HepG2 (cell line): ENCODE results near the gene TSEN54. TPM values are rescaled to one million over a fixed set of nuclear protein-coding genes. Genes with fewer than 3 reads are reported as not detected.

Experiments
- ATF7 ChIP-seq, 2 experiments: fragments of 450-650 bp in 1 of 2; sonication (generic) in 1 of 2; formaldehyde crosslinking in 1 of 2; IDR thresholded peaks; 2 replicates each; pipeline versions ENCODE4 v1.4.0 to v1.6.1; 2016 to 2020; ENCODE audit warnings: antibody characterized with exemption in 1 of 2, mild to moderate bottlenecking in 1 of 2, missing genetic modification reagents in 1 of 2
- CREB1 ChIP-seq, 2 experiments: fragments of 450-650 bp in 1 of 2; IDR thresholded peaks; 2 replicates each; pipeline ENCODE4 v1.6.1; 2016 to 2017; ENCODE audit warnings: control low read depth in 1 of 2, mild to moderate bottlenecking in 1 of 2, missing compliant biosample characterization in 1 of 2, missing genetic modification characterization in 1 of 2
- HNRNPL ChIP-seq: fragments of 200-400 bp; formaldehyde crosslinking; IDR thresholded peaks from 2 replicates; pipeline ENCODE4 v1.6.1; 2017; ENCODE audit warnings: mild to moderate bottlenecking, low read depth, low read length
- IRF1 ChIP-seq: sonication (generic); formaldehyde crosslinking; IDR thresholded peaks from 2 replicates; pipeline ENCODE4 v1.4.0; 2020; ENCODE audit warnings: low read depth, mild to moderate bottlenecking, missing genetic modification reagents
- JUND ChIP-seq: sonication (generic); formaldehyde crosslinking; IDR thresholded peaks from 2 replicates; pipeline ENCODE4 v1.8.0; 2022; ENCODE audit warnings: mild to moderate bottlenecking, missing genetic modification reagents
- MIER2 ChIP-seq: IDR thresholded peaks from 2 replicates; pipeline ENCODE4 v1.6.1; 2016; ENCODE audit warnings: missing biosample characterization, missing genetic modification reagents
- NCOA5 ChIP-seq: sonication (generic); formaldehyde crosslinking; IDR thresholded peaks from 2 replicates; pipeline ENCODE4 v1.4.0; 2020; ENCODE audit warnings: missing genetic modification reagents
- PHF5A ChIP-seq: IDR thresholded peaks from one replicate; pipeline ENCODE4 v1.6.1; 2018; ENCODE audit warnings: low read depth, missing genetic modification reagents; ENCODE audit not compliant: unreplicated experiment
- SMYD3 ChIP-seq: sonication (generic); formaldehyde crosslinking; IDR thresholded peaks from 2 replicates; pipeline ENCODE4 v1.8.1; 2023; ENCODE audit warnings: mild to moderate bottlenecking, missing genetic modification reagents
- SP4 ChIP-seq: sonication (generic); formaldehyde crosslinking; IDR thresholded peaks from 2 replicates; pipeline ENCODE4 v1.8.1; 2023; ENCODE audit warnings: mild to moderate bottlenecking, missing genetic modification reagents
- ZNF530 ChIP-seq: sonication (generic); formaldehyde crosslinking; IDR thresholded peaks from 2 replicates; pipeline ENCODE4 v1.5.0; 2020; ENCODE audit warnings: low read depth, mild to moderate bottlenecking, missing genetic modification reagents
- ZNF556 ChIP-seq: sonication (generic); formaldehyde crosslinking; IDR thresholded peaks from 2 replicates; pipeline ENCODE4 v1.4.0; 2020; ENCODE audit warnings: mild to moderate bottlenecking, missing genetic modification reagents, borderline replicate concordance
- ZNF652 ChIP-seq: IDR thresholded peaks from 2 replicates; pipeline ENCODE4 v1.6.1; 2016; ENCODE audit warnings: low read depth, borderline replicate concordance
- ZNF7 ChIP-seq: IDR thresholded peaks from 2 replicates; pipeline ENCODE4 v1.6.1; 2016; ENCODE audit warnings: missing biosample characterization, missing genetic modification reagents
- ZNF709 ChIP-seq: sonication (generic); formaldehyde crosslinking; IDR thresholded peaks from 2 replicates; pipeline ENCODE4 v1.5.0; 2020; ENCODE audit warnings: mild to moderate bottlenecking, missing genetic modification reagents
- ZNF746 ChIP-seq: sonication (generic); formaldehyde crosslinking; IDR thresholded peaks from 2 replicates; pipeline ENCODE4 v1.8.0; 2022; ENCODE audit warnings: mild to moderate bottlenecking, missing genetic modification reagents
- polyA plus RNA-seq, 8 experiments: library from polyadenylated mRNA; depleted of rRNA in 3 of 8; stranded (reverse) in 7 of 8; unstranded in 1 of 8; fragments of >200 nt; fragmentation: Illumina TruSeq in 4 of 8; extraction: Trizol in 4 of 8; gene quantifications; 2 replicates each; pipeline versions ENCODE4 v1.2.1 to v1.2.3, GENCODE V29; 2011 to 2016; ENCODE audit warnings: low read depth in 4 of 8, missing spikeins in 1 of 8, mixed read lengths in 1 of 8; ENCODE audit not compliant: insufficient read depth in 1 of 8
- total RNA-seq, 5 experiments: library from RNA; depleted of rRNA; stranded (reverse); fragments of >200 nt; fragmentation: Illumina TruSeq; extraction: Trizol; gene quantifications; 2 replicates each; pipeline ENCODE4 v1.2.3, GENCODE V29; 2016; ENCODE audit warnings: low read depth in 1 of 5
- TF ChIP-seq, protein P1 (sequence below): sonication (generic); formaldehyde crosslinking; IDR thresholded peaks from 2 replicates; pipeline ENCODE4 v1.4.0; 2020; ENCODE audit warnings: mild to moderate bottlenecking, missing genetic modification reagents
- TF ChIP-seq, protein P2 (sequence below): sonication (generic); formaldehyde crosslinking; IDR thresholded peaks from 2 replicates; pipeline ENCODE4 v1.5.0; 2020; ENCODE audit warnings: mild to moderate bottlenecking, missing genetic modification reagents, borderline replicate concordance
- TF ChIP-seq, protein P3 (sequence below): sonication (generic); formaldehyde crosslinking; IDR thresholded peaks from 2 replicates; pipeline ENCODE4 v1.4.0; 2020; ENCODE audit warnings: missing genetic modification reagents, borderline replicate concordance
- TF ChIP-seq, protein P4 (sequence below): sonication (generic); formaldehyde crosslinking; IDR thresholded peaks from 2 replicates; pipeline ENCODE4 v1.5.0; 2020; ENCODE audit warnings: mild to moderate bottlenecking, missing genetic modification reagents, moderate library complexity

The TSEN54 gene
- total and polyA plus RNA-seq, 2 of the 13 experiments (the other 11 are each of a cell fraction or from before 2014, with no cell fraction given) = 62.9 to 63.3 TPM

DNA sequence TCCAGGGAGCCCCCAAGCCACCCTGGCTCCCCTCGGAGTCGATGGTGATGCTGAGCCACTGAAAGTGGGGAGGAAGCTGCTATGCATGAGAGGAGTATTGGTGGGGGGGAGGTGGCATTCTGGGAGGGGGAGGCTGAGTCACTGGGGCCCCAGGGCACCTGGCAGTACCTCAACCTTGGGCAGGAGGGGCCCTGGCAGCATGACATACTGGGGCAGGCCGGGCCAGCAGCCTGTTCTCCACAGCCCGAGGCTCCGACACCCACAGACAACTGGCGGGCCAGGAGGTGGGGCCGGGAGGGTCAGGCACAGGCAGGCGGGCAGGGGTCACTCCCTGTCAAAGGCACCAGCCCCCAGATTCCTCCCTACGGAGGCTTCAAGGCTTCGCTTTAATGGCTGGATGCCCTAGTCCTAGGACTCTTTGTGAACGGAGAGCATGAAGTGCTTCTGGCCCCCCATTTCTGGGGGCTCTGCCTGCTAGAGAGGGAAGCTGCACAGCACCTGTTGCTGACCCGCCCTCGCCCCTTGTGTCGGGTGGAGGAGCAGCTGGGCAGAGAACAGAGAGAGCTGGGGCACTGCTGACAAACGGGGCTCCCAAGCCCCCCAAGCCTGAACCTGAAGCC is 1.9 kb upstream of the TSEN54 start (continued):
- TF ChIP-seq, protein P1, sequence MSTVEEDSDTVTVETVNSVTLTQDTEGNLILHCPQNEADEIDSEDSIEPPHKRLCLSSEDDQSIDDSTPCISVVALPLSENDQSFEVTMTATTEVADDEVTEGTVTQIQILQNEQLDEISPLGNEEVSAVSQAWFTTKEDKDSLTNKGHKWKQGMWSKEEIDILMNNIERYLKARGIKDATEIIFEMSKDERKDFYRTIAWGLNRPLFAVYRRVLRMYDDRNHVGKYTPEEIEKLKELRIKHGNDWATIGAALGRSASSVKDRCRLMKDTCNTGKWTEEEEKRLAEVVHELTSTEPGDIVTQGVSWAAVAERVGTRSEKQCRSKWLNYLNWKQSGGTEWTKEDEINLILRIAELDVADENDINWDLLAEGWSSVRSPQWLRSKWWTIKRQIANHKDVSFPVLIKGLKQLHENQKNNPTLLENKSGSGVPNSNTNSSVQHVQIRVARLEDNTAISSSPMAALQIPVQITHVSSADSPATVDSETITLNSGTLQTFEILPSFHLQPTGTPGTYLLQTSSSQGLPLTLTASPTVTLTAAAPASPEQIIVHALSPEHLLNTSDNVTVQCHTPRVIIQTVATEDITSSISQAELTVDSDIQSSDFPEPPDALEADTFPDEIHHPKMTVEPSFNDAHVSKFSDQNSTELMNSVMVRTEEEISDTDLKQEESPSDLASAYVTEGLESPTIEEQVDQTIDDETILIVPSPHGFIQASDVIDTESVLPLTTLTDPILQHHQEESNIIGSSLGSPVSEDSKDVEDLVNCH (CRISPR knock-in tag) = no peak
- TF ChIP-seq SP4 (CRISPR knock-in tag) = no peak
- TF ChIP-seq ATF7 (IDR thresholded peaks at IDR 0.05) = no peak
- TF ChIP-seq ATF7 (CRISPR knock-in tag; IDR thresholded peaks at IDR 0.05) = no peak
- TF ChIP-seq JUND (CRISPR knock-in tag) = no peak
- no peak for TF ChIP-seq ZNF7 (CRISPR knock-in tag)
- no peak for TF ChIP-seq ZNF530 (CRISPR knock-in tag)
- no peak for TF ChIP-seq CREB1 (IDR thresholded peaks at IDR 0.05)
- TF ChIP-seq CREB1 (CRISPR knock-in tag; IDR thresholded peaks at IDR 0.05) = no peak
- TF ChIP-seq SMYD3 (CRISPR knock-in tag) = no peak
- TF ChIP-seq ZNF556 (CRISPR knock-in tag) = peak; percentile 24; the same call in 1 of the 2 replicates
- TF ChIP-seq ZNF652 (CRISPR knock-in tag) = no peak
- no peak for TF ChIP-seq MIER2 (CRISPR knock-in tag)
- TF ChIP-seq, protein P2, sequence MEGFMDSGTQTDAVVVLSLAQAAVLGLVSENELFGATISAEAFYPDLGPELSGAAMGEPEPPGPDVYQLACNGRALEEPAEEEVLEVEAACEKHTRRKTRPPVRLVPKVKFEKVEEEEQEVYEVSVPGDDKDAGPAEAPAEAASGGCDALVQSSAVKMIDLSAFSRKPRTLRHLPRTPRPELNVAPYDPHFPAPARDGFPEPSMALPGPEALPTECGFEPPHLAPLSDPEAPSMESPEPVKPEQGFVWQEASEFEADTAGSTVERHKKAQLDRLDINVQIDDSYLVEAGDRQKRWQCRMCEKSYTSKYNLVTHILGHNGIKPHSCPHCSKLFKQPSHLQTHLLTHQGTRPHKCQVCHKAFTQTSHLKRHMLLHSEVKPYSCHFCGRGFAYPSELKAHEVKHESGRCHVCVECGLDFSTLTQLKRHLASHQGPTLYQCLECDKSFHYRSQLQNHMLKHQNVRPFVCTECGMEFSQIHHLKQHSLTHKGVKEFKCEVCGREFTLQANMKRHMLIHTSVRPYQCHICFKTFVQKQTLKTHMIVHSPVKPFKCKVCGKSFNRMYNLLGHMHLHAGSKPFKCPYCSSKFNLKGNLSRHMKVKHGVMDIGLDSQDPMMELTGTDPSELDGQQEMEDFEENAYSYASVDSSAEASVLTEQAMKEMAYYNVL (CRISPR knock-in tag) = no peak
- peak; percentile 75 for TF ChIP-seq HNRNPL
- TF ChIP-seq ZNF746 (CRISPR knock-in tag) = no peak
- TF ChIP-seq ZNF709 (CRISPR knock-in tag) = no peak
- no peak for TF ChIP-seq PHF5A (CRISPR knock-in tag)
- TF ChIP-seq, protein P3, sequence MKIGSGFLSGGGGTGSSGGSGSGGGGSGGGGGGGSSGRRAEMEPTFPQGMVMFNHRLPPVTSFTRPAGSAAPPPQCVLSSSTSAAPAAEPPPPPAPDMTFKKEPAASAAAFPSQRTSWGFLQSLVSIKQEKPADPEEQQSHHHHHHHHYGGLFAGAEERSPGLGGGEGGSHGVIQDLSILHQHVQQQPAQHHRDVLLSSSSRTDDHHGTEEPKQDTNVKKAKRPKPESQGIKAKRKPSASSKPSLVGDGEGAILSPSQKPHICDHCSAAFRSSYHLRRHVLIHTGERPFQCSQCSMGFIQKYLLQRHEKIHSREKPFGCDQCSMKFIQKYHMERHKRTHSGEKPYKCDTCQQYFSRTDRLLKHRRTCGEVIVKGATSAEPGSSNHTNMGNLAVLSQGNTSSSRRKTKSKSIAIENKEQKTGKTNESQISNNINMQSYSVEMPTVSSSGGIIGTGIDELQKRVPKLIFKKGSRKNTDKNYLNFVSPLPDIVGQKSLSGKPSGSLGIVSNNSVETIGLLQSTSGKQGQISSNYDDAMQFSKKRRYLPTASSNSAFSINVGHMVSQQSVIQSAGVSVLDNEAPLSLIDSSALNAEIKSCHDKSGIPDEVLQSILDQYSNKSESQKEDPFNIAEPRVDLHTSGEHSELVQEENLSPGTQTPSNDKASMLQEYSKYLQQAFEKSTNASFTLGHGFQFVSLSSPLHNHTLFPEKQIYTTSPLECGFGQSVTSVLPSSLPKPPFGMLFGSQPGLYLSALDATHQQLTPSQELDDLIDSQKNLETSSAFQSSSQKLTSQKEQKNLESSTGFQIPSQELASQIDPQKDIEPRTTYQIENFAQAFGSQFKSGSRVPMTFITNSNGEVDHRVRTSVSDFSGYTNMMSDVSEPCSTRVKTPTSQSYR (CRISPR knock-in tag) = no peak
- TF ChIP-seq, protein P4, sequence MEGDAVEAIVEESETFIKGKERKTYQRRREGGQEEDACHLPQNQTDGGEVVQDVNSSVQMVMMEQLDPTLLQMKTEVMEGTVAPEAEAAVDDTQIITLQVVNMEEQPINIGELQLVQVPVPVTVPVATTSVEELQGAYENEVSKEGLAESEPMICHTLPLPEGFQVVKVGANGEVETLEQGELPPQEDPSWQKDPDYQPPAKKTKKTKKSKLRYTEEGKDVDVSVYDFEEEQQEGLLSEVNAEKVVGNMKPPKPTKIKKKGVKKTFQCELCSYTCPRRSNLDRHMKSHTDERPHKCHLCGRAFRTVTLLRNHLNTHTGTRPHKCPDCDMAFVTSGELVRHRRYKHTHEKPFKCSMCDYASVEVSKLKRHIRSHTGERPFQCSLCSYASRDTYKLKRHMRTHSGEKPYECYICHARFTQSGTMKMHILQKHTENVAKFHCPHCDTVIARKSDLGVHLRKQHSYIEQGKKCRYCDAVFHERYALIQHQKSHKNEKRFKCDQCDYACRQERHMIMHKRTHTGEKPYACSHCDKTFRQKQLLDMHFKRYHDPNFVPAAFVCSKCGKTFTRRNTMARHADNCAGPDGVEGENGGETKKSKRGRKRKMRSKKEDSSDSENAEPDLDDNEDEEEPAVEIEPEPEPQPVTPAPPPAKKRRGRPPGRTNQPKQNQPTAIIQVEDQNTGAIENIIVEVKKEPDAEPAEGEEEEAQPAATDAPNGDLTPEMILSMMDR (CRISPR knock-in tag) = no peak
- no peak for TF ChIP-seq IRF1 (CRISPR knock-in tag)
- no peak for TF ChIP-seq NCOA5 (CRISPR knock-in tag)
